ENCODE measurements around the gene ACSS1.

ACSS1 gene

DNA sequence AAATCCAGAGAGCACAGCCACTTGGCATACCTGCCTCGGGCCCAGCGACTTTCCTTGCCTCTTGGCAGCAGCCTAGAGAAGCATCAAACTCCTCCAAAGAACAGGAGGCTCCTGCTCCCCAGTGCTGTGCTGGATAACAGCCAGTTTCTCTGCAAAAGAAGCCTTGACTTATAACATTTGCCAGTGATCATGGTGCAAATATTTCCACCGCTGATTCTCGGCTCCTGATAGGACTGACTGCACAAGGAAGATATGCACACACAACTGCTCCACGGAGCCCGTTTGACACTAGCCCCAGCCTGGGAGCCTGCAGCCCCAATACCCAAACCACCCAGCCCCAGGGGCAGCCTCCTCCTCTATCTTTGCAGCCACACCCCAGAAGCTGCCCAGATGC, 17.5 kb downstream of the ACSS1 start:
- H3K4me3 ChIP-seq (ENCODE audit: low read depth in 1 of 5, low read length in 5 of 5): peak overlapping the region in 4 of 5 donors; percentile 1 to 43 (median 7)
- peaks cover 30 to 96% (median 86%) of the 10 kb centered on the region in 5 donors for H3K4me1 ChIP-seq (ENCODE audit: control insufficient read depth in 5 of 5, insufficient read depth in 5 of 5, low read length in 5 of 5)

DNA sequence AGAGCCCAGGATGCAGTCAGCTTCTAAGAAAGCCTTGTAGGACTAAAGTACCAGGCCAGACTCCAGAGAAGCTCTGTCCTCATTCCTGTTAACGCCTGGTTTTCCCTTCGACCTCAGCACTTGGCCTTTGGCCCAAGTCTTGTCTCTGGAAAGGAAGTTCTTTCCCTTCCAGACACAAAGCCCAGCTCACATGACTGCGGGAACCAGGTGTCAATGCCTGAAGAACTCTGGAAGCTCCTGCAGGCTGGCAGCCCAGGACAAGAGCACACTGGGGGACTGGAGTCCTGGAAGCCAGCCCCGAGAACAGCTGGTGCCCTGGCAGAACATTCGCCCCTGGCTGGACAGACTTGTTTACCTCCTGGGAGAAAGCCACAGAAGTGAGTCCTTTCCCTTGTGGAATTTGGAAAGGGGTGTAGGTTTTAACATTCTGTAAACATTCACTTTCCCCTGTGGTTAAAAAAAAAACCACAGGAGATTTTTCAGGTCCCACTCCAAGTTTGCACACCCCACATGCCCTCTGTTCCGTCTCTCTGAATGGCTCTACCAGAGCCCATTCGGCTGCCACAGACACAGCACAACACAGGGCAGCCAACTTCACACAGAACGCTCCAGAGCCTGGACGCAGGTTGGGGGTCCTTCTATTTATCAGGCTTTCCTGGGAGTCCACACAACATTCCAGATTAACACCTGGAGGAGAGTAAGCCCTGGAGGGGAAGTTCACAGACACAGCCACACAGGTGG, 18.1 kb downstream of the ACSS1 start:
- H3K4me1 ChIP-seq (ENCODE audit: control insufficient read depth in 5 of 5, insufficient read depth in 5 of 5, low read length in 5 of 5): peaks cover 26 to 90% (median 81%) of the 10 kb centered on the region in 5 donors
- H3K4me3 ChIP-seq (ENCODE audit: low read depth in 1 of 5, low read length in 5 of 5): peak overlapping the region in 4 of 5 donors; percentile 1 to 43 (median 7)
- H3K27ac ChIP-seq (ENCODE audit: low read depth, low read length): peak overlapping the region; percentile 64
- H3K27me3 ChIP-seq (ENCODE audit: control insufficient read depth in 5 of 5, insufficient read depth in 4 of 5, low read length in 5 of 5): no peaks in the 10 kb centered on the region
- H3K36me3 ChIP-seq (ENCODE audit: control insufficient read depth in 5 of 5, insufficient read depth in 5 of 5, low read length in 5 of 5): no peaks in the 10 kb centered on the region
- peak overlapping the region in 4 of 5 donors; percentile 8 to 47 (median 17) for H3K9ac ChIP-seq (ENCODE audit: low read length in 5 of 5)
- H3K9me3 ChIP-seq (ENCODE audit: control insufficient read depth in 5 of 5, low read length in 5 of 5): no peaks in the 10 kb centered on the region

More for the DNA sequence above, 17.5 kb downstream of the ACSS1 start:
- H3K27ac ChIP-seq (ENCODE audit: low read depth, low read length): peak overlapping the region; percentile 64
- peak overlapping the region in 2 of 5 donors; percentile 11 to 23 for H3K9ac ChIP-seq (ENCODE audit: low read length in 5 of 5)
- H3K36me3 ChIP-seq (ENCODE audit: control insufficient read depth in 5 of 5, insufficient read depth in 5 of 5, low read length in 5 of 5): peaks cover 0 to 2% (median 0%) of the 10 kb centered on the region in 5 donors
- H3K9me3 ChIP-seq (ENCODE audit: control insufficient read depth in 5 of 5, low read length in 5 of 5): no peaks in the 10 kb centered on the region
- H3K27me3 ChIP-seq (ENCODE audit: control insufficient read depth in 5 of 5, insufficient read depth in 4 of 5, low read length in 5 of 5): no peaks in the 10 kb centered on the region

DNA sequence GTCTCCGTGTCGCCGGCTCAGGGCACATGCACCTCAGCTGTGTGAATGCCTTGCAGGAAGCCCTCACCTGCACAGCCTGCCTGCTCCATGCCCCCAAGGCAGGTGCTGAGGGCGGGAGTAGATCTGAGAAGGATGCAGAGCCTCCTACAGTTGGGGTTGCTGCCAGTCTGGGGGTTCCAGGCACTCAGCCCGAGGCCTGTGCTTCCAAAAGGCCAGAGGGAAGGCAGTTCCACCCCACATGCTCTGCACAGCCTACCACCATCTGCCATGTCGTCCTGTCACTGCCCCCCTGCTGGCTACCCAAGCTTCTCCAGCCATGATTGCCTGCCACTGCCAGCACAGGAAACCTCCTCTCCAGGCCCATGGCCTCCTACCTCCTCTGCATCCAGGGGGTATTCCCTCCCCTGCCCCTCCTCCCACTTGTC, 19.3 kb downstream of the ACSS1 start:
- Histone ChIP-seq H3K27ac (ENCODE audit: low read depth, low read length) (peak overlapping the region; percentile 64), H3K4me3 (ENCODE audit: low read depth in 1 of 5, low read length in 5 of 5) (no peak overlapping the region), H3K27me3 (ENCODE audit: control insufficient read depth in 5 of 5, insufficient read depth in 4 of 5, low read length in 5 of 5) (no peaks in the 10 kb centered on the region), H3K9me3 (ENCODE audit: control insufficient read depth in 5 of 5, low read length in 5 of 5) (no peaks in the 10 kb centered on the region), H3K9ac (ENCODE audit: low read length in 5 of 5) (no peak overlapping the region), H3K36me3 (ENCODE audit: control insufficient read depth in 5 of 5, insufficient read depth in 5 of 5, low read length in 5 of 5) (no peaks in the 10 kb centered on the region), H3K4me1 (ENCODE audit: control insufficient read depth in 5 of 5, insufficient read depth in 5 of 5, low read length in 5 of 5) (peaks cover 24 to 82% (median 73%) of the 10 kb centered on the region in 5 donors)

DNA sequence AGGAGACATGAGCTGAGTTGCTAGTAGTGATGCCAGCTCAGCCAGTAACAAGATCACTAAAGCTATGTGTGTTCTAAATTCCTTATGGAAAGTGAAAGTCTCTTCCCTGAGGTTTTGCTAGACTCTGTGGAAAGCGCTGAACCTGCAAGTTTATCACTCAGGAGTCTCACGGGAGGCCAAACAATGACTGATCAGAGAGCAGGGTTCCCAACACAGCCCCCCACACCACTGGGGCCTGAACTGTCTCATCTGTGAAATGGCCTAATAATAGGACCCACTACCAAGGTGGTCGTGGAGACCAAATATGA, 19.9 kb downstream of the ACSS1 start:
- H3K36me3 ChIP-seq (ENCODE audit: control insufficient read depth in 5 of 5, insufficient read depth in 5 of 5, low read length in 5 of 5): no peaks in the 10 kb centered on the region
- H3K27ac ChIP-seq (ENCODE audit: low read depth, low read length): peak overlapping the region; percentile 64
- peak overlapping the region in 1 of 5 donors; percentile 28 for H3K9ac ChIP-seq (ENCODE audit: low read length in 5 of 5)
- H3K4me1 ChIP-seq (ENCODE audit: control insufficient read depth in 5 of 5, insufficient read depth in 5 of 5, low read length in 5 of 5): peaks cover 23 to 82% (median 73%) of the 10 kb centered on the region in 5 donors
- H3K4me3 ChIP-seq (ENCODE audit: low read depth in 1 of 5, low read length in 5 of 5): no peak overlapping the region
- H3K9me3 ChIP-seq (ENCODE audit: control insufficient read depth in 5 of 5, low read length in 5 of 5): no peaks in the 10 kb centered on the region
- no peaks in the 10 kb centered on the region for H3K27me3 ChIP-seq (ENCODE audit: control insufficient read depth in 5 of 5, insufficient read depth in 4 of 5, low read length in 5 of 5)

DNA sequence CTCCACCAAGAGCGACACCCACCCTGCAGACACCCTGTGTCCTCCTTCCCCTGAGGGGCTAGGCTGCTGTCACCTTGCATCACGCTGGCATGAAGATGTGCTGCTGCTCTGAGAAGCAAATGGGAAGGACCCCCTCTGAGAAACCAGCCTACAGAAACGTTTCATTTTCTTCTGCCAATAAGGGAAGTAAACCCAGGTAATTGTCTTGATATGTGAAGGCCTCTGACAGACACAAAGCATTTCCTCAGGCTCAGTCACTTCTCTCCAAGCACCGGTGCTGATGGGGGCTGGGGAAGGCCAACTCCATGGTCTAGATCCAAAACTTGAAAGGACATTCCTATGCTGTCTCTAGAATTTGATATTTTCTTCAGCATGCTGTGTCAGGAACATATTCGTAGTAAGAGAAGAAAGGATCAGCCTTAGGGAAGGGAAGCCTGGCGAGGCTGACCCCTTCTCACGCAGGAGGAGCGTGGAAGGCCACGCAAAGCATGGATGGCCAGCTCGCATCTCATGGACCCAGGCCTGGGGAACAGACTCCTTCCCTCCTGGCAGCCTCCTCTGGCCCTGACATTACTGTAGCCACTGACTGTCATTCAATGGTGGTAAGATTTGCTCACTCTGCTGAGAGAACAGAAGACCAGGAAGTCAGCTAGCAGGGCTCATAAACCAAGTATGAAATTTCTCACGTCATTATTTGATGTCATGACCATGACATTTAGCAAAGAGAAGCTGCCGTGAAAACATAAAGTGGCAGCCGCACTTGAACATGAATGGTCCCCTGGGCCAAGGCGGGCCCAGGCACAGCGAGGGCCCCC, 20.4 kb downstream of the ACSS1 start:
- Histone ChIP-seq H3K4me1 (ENCODE audit: control insufficient read depth in 5 of 5, insufficient read depth in 5 of 5, low read length in 5 of 5) (peaks cover 21 to 82% (median 73%) of the 10 kb centered on the region in 5 donors), H3K27me3 (ENCODE audit: control insufficient read depth in 5 of 5, insufficient read depth in 4 of 5, low read length in 5 of 5) (no peaks in the 10 kb centered on the region), H3K9ac (ENCODE audit: low read length in 5 of 5) (peak overlapping the region in 1 of 5 donors; percentile 28), H3K9me3 (ENCODE audit: control insufficient read depth in 5 of 5, low read length in 5 of 5) (no peaks in the 10 kb centered on the region), H3K4me3 (ENCODE audit: low read depth in 1 of 5, low read length in 5 of 5) (no peak overlapping the region), H3K36me3 (ENCODE audit: control insufficient read depth in 5 of 5, insufficient read depth in 5 of 5, low read length in 5 of 5) (no peaks in the 10 kb centered on the region), H3K27ac (ENCODE audit: low read depth, low read length) (peak overlapping the region; percentile 64)

DNA sequence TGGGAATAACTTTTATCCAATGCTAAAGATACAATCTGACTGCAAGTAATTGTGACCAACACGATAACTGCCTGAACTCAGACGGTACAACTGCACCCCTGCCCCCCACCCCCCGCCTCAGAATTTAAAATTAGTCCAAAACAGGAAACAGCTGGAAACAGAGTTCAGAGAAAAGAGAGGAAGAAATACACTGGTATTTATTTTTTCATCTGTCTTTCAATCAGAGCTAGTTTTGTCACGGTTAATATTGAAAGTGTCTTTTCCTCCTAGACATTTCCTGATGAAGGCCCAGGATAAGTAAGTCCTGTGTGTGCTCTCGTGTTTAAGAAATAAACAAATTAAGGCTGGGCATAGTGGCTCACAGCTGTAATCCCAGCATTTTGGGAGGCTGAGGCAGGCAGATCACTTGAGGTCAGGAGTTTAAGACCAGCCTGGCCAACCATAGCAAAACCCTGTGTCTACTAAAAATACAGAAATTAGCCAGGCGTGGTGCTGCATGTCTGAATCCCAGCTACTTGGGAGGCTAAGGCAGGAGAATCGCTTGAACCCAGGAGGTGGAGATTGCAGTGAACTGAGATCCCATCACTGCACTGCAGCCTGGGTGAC, 21.5 kb downstream of the ACSS1 start:
- Histone ChIP-seq H3K4me1 (ENCODE audit: control insufficient read depth in 5 of 5, insufficient read depth in 5 of 5, low read length in 5 of 5) (peaks cover 23 to 80% (median 76%) of the 10 kb centered on the region in 5 donors), H3K27ac (ENCODE audit: low read depth, low read length) (no peak overlapping the region)

DNA sequence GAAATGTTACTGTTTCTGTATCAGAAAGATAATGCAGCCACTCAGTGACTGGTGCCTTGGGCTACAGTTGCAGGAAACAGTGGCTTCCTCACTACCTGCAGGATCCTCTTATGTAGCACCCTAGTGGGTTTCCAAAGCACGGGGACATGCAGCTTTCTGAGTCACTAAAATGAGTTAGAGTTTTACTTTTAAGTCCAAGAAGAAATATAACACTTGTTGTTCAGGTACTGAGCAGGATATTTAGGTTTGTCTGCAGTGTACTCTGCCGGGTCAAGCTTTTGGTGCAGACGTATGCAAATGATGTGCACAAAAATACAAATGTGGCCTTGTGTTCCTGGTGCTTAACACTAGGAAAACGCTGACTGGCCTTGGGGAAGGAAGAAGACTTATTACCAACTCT, 22.0 kb downstream of the ACSS1 start:
- H3K27ac ChIP-seq (ENCODE audit: low read depth, low read length): no peak overlapping the region

More for the DNA sequence above, 21.5 kb downstream of the ACSS1 start:
- H3K27me3 ChIP-seq (ENCODE audit: control insufficient read depth in 5 of 5, insufficient read depth in 4 of 5, low read length in 5 of 5): no peaks in the 10 kb centered on the region
- peak overlapping the region in 1 of 5 donors; percentile 7 for H3K9ac ChIP-seq (ENCODE audit: low read length in 5 of 5)
- peak overlapping the region in 1 of 5 donors; percentile 19 for H3K4me3 ChIP-seq (ENCODE audit: low read depth in 1 of 5, low read length in 5 of 5)
- no peaks in the 10 kb centered on the region for H3K36me3 ChIP-seq (ENCODE audit: control insufficient read depth in 5 of 5, insufficient read depth in 5 of 5, low read length in 5 of 5)
- no peaks in the 10 kb centered on the region for H3K9me3 ChIP-seq (ENCODE audit: control insufficient read depth in 5 of 5, low read length in 5 of 5)

DNA sequence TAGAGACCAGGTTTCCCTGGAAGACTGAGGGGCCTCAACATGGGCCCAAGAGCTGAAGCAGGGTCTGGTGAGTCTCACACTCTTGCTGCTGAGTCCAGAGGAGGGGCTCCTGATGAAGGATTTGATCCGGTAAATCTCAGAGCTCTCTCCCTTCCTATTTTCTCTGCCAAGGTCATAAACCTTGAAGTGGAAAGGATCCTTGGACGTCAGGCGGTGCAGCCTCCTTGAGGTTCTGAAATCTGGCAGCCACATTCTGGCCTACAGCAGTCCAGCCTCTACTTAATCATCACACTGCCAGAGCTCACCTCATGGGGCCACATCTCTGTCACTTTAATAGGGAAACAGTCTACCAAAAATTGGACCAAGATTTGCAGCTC, 24.0 kb downstream of the ACSS1 start:
- no peak overlapping the region for H3K9ac ChIP-seq (ENCODE audit: low read length in 5 of 5)
- H3K4me1 ChIP-seq (ENCODE audit: control insufficient read depth in 5 of 5, insufficient read depth in 5 of 5, low read length in 5 of 5): peaks cover 10 to 58% (median 56%) of the 10 kb centered on the region in 5 donors
- no peak overlapping the region for H3K4me3 ChIP-seq (ENCODE audit: low read depth in 1 of 5, low read length in 5 of 5)
- H3K27ac ChIP-seq (ENCODE audit: low read depth, low read length): no peak overlapping the region
- peaks cover 0 to 16% (median 0%) of the 10 kb centered on the region in 5 donors for H3K36me3 ChIP-seq (ENCODE audit: control insufficient read depth in 5 of 5, insufficient read depth in 5 of 5, low read length in 5 of 5)
- no peaks in the 10 kb centered on the region for H3K9me3 ChIP-seq (ENCODE audit: control insufficient read depth in 5 of 5, low read length in 5 of 5)
- H3K27me3 ChIP-seq (ENCODE audit: control insufficient read depth in 5 of 5, insufficient read depth in 4 of 5, low read length in 5 of 5): no peaks in the 10 kb centered on the region

More for the DNA sequence above, 22.0 kb downstream of the ACSS1 start:
- Histone ChIP-seq H3K36me3 (ENCODE audit: control insufficient read depth in 5 of 5, insufficient read depth in 5 of 5, low read length in 5 of 5) (no peaks in the 10 kb centered on the region), H3K27me3 (ENCODE audit: control insufficient read depth in 5 of 5, insufficient read depth in 4 of 5, low read length in 5 of 5) (no peaks in the 10 kb centered on the region), H3K9ac (ENCODE audit: low read length in 5 of 5) (peak overlapping the region in 1 of 5 donors; percentile 7), H3K4me1 (ENCODE audit: control insufficient read depth in 5 of 5, insufficient read depth in 5 of 5, low read length in 5 of 5) (peaks cover 23 to 76% (median 74%) of the 10 kb centered on the region in 5 donors), H3K9me3 (ENCODE audit: control insufficient read depth in 5 of 5, low read length in 5 of 5) (no peaks in the 10 kb centered on the region), H3K4me3 (ENCODE audit: low read depth in 1 of 5, low read length in 5 of 5) (no peak overlapping the region)

DNA sequence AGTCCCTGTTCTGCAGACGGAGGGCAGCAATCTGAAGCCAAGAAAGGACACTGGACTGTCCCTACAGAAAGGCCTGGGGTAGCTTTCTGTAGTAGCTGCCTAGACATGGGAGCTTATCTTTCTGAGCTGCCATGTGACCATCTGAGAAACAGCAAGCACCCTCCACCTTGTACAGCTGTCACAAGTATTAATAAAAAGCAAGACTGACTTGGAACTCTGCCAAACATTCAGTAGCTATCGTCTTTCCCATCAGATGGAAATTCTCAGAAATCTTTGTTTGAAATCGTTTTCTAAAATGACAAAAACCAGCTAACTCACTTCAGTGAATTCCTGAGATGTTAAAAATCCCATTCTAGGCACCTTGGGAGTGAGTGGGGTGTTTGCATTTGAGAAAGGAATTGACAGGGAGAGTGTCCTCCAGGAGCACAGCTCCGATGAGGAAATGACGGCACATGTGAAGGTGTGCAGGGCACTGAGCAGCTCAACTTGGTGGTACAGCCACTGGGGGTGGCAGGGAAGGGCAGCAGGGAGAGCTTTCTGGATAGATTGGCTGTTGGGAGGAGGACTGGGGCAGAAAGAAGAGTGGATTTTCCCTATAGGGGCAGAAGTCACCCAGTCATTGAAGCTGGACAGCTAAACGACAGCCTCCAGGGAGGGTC, 24.5 kb downstream of the ACSS1 start:
- Histone ChIP-seq H3K9me3 (ENCODE audit: control insufficient read depth in 5 of 5, low read length in 5 of 5) (no peaks in the 10 kb centered on the region), H3K36me3 (ENCODE audit: control insufficient read depth in 5 of 5, insufficient read depth in 5 of 5, low read length in 5 of 5) (peaks cover 0 to 16% (median 0%) of the 10 kb centered on the region in 5 donors), H3K9ac (ENCODE audit: low read length in 5 of 5) (peak overlapping the region in 1 of 5 donors; percentile 0), H3K27me3 (ENCODE audit: control insufficient read depth in 5 of 5, insufficient read depth in 4 of 5, low read length in 5 of 5) (no peaks in the 10 kb centered on the region), H3K4me3 (ENCODE audit: low read depth in 1 of 5, low read length in 5 of 5) (peak overlapping the region in 1 of 5 donors; percentile 5), H3K4me1 (ENCODE audit: control insufficient read depth in 5 of 5, insufficient read depth in 5 of 5, low read length in 5 of 5) (peaks cover 8 to 52% (median 51%) of the 10 kb centered on the region in 5 donors), H3K27ac (ENCODE audit: low read depth, low read length) (peak overlapping the region; percentile 41)
